IMR-90 (cell line): ENCODE measurements around the gene TRAF7. TPM values are rescaled to one million over a fixed set of nuclear protein-coding genes. Genes with fewer than 3 reads are reported as not detected.

Experiments
- ATAC-seq: fragments of 200-7000 bp; cut with Tn5 transposase; 2 replicates; pipeline ENCODE4 v1.9.1; 2020; ENCODE audit warnings: low read depth, mild to moderate bottlenecking, moderate library complexity
- BruUV-seq: library from RNA; stranded (reverse); fragments of 400-500 nt; replicated peaks from 2 replicates; lab custom pipeline; 2021; lab: Mats Ljungman, UMichigan
- CTCF ChIA-PET: fragments of 300-600 bp; formaldehyde crosslinking; extraction: SDS; loops from one replicate; lab custom pipeline; 2021; ENCODE audit warnings: antibody characterized with exemption; lab: Yijun Ruan, JAX
- POLR2A ChIA-PET: fragments of 300-600 bp; sonication (Branson Sonifier 250); formaldehyde crosslinking; loops from one replicate; lab custom pipeline; 2022; ENCODE audit warnings: antibody characterized with exemption; ENCODE audit not compliant: unreplicated experiment; lab: Charles Lee
- DNase-seq: peaks from one replicate; pipeline ENCODE4 v3.0.0; 2013
- H2AFZ ChIP-seq: replicated peaks from 2 replicates; pipeline ENCODE3; 2013; ENCODE audit warnings: low read length, mild to moderate bottlenecking; ENCODE audit not compliant: poor library complexity
- H2AK5ac ChIP-seq: 2 replicates; pipeline ENCODE4 v1.6.1; 2013; ENCODE audit warnings: low read depth, low read length, inconsistent platforms
- H2AK9ac ChIP-seq: replicated peaks from 2 replicates; pipeline ENCODE3; 2013; ENCODE audit warnings: mild to moderate bottlenecking, low read depth, low read length, moderate library complexity; ENCODE audit not compliant: poor library complexity
- H2BK120ac ChIP-seq: 2 replicates; pipeline ENCODE4 v1.6.1; 2013; ENCODE audit warnings: low read depth, low read length, inconsistent platforms
- H2BK15ac ChIP-seq: 3 replicates; pipeline ENCODE4 v1.6.1; 2013; ENCODE audit warnings: low read depth, low read length, inconsistent platforms
- H2BK20ac ChIP-seq: 2 replicates; pipeline ENCODE4 v1.6.1; 2013; ENCODE audit warnings: low read depth, mild to moderate bottlenecking, inconsistent platforms, low read length, moderate library complexity
- H2BK5ac ChIP-seq: 2 replicates; pipeline ENCODE4 v1.6.1; 2013; ENCODE audit warnings: mild to moderate bottlenecking, low read depth, low read length, inconsistent platforms; ENCODE audit not compliant: poor library complexity, severe bottlenecking
- H3K14ac ChIP-seq: replicated peaks from 2 replicates; pipeline ENCODE4 v1.6.1; 2013; ENCODE audit warnings: low read depth, low read length, inconsistent platforms
- H3K18ac ChIP-seq: 2 replicates; pipeline ENCODE4 v1.6.1; 2013; ENCODE audit warnings: low read depth, low read length, control low read depth
- H3K23ac ChIP-seq: 2 replicates; pipeline ENCODE4 v1.6.1; 2013; ENCODE audit warnings: low read depth, low read length, inconsistent platforms
- H3K27ac ChIP-seq: 2 replicates; pipeline ENCODE4 v1.5.1; 2013; ENCODE audit warnings: mild to moderate bottlenecking, control low read depth, low read length; ENCODE audit not compliant: insufficient read depth
- H3K27me3 ChIP-seq: 2 replicates; pipeline ENCODE4 v1.6.1; 2013; ENCODE audit warnings: low read length; ENCODE audit not compliant: control insufficient read depth, insufficient read depth
- H3K36me3 ChIP-seq: 2 replicates; pipeline ENCODE4 v1.6.1; 2013; ENCODE audit warnings: low read length, mixed read lengths; ENCODE audit not compliant: control insufficient read depth, insufficient read depth
- H3K4ac ChIP-seq: 2 replicates; pipeline ENCODE4 v1.6.1; 2013; ENCODE audit warnings: low read depth, low read length, inconsistent platforms
- H3K4me1 ChIP-seq: 2 replicates; pipeline ENCODE4 v1.6.1; 2013; ENCODE audit warnings: low read length, mixed read lengths; ENCODE audit not compliant: control insufficient read depth, insufficient read depth
- H3K4me2 ChIP-seq: 2 replicates; pipeline ENCODE4 v1.6.1; 2013; ENCODE audit warnings: low read depth, mild to moderate bottlenecking, control low read depth, low read length, moderate library complexity
- H3K4me3 ChIP-seq: 2 replicates; pipeline ENCODE4 v1.5.1; 2013; ENCODE audit warnings: low read depth, mild to moderate bottlenecking, control low read depth, low read length, moderate library complexity; ENCODE audit not compliant: insufficient read depth
- H3K56ac ChIP-seq: 2 replicates; pipeline ENCODE4 v1.6.1; 2013; ENCODE audit warnings: low read length, inconsistent platforms; ENCODE audit not compliant: insufficient read depth; ENCODE audit errors: extremely low read depth
- H3K79me1 ChIP-seq, 2 experiments: 2 replicates each; pipeline ENCODE4 v1.6.1; 2013; ENCODE audit warnings: low read length in 2 of 2, inconsistent platforms in 1 of 2, low read depth in 1 of 2
- H3K9ac ChIP-seq: 2 replicates; pipeline ENCODE4 v1.6.1; 2013; ENCODE audit warnings: low read depth, low read length, control low read depth
- H3K9me1 ChIP-seq: 2 replicates; pipeline ENCODE4 v1.6.1; 2013; ENCODE audit warnings: low read length, inconsistent platforms; ENCODE audit not compliant: insufficient read depth
- H3K9me3 ChIP-seq: 2 replicates; pipeline ENCODE4 v1.6.1; 2013; ENCODE audit warnings: low read length; ENCODE audit not compliant: control insufficient read depth, insufficient read depth
- H4K20me1 ChIP-seq: 2 replicates; pipeline ENCODE4 v1.6.1; 2013; ENCODE audit warnings: low read length, inconsistent platforms; ENCODE audit not compliant: insufficient read depth
- H4K5ac ChIP-seq: 2 replicates; pipeline ENCODE4 v1.6.1; 2013; ENCODE audit warnings: mild to moderate bottlenecking, low read depth, low read length, control low read depth
- H4K8ac ChIP-seq, 2 experiments: 2 replicates each; pipeline ENCODE4 v1.6.1; 2013; ENCODE audit warnings: low read depth in 2 of 2, low read length in 2 of 2, control low read depth in 1 of 2, inconsistent platforms in 1 of 2
- H4K91ac ChIP-seq: 2 replicates; pipeline ENCODE4 v1.6.1; 2013; ENCODE audit warnings: low read depth, low read length, inconsistent platforms; ENCODE audit not compliant: insufficient read depth
- BHLHE40 ChIP-seq: fragments of 150-350 bp; IDR thresholded peaks from 2 replicates; pipeline ENCODE4 v1.6.1; 2016; ENCODE audit warnings: mild to moderate bottlenecking, low read depth, low read length
- CEBPB ChIP-seq: IDR thresholded peaks from 2 replicates; pipeline ENCODE4 v1.6.1; 2012; ENCODE audit warnings: low read depth, low read length, improper control_type of control experiment
- CTCF ChIP-seq: conservative IDR thresholded peaks from 2 replicates; pipeline ENCODE4 v1.5.1; 2012; ENCODE audit warnings: mild to moderate bottlenecking, low read depth, low read length, improper control_type of control experiment
- ELK1 ChIP-seq: fragments of 150-350 bp; IDR thresholded peaks from 2 replicates; pipeline ENCODE4 v1.6.1; 2016; ENCODE audit warnings: low read depth, mild to moderate bottlenecking, low read length, moderate library complexity, borderline replicate concordance
- POLR2A ChIP-seq: IDR thresholded peaks from 2 replicates; pipeline ENCODE4 v1.6.1; 2012; ENCODE audit warnings: mild to moderate bottlenecking, low read depth, low read length
- RCOR1 ChIP-seq: IDR thresholded peaks from 2 replicates; pipeline ENCODE4 v1.6.1; 2012; ENCODE audit warnings: mild to moderate bottlenecking, low read length, improper control_type of control experiment; ENCODE audit not compliant: insufficient replicate concordance
- RFX5 ChIP-seq: IDR thresholded peaks from 2 replicates; pipeline ENCODE4 v1.8.0; 2012; ENCODE audit warnings: low read depth, mild to moderate bottlenecking, low read length, moderate library complexity
- WGBS, 2 experiments: methylation state at CpG; one replicate each; pipeline versions ENCODE4 v1.1.5 to v1.1.7; 2013; ENCODE audit warnings: missing lambda C conversion rate in 2 of 2; ENCODE audit not compliant: insufficient read length in 1 of 2; ENCODE audit errors: extremely low coverage in 2 of 2; 5-methylcytosine and 5-hydroxymethylcytosine counted together
- dilution Hi-C: fragments of 300-500 bp; cut with HindIII; formaldehyde crosslinking; loops from one replicate; pipeline ENCODE4 v1.14.3; 2018; ENCODE audit warnings: low sequenced_read_pairs; ENCODE audit not compliant: unreplicated experiment
- in situ Hi-C: fragments of 300-500 bp; cut with MboI; formaldehyde crosslinking; loops from 3 replicates; pipeline ENCODE4 v1.14.3; 2019; ENCODE audit warnings: low sequenced_read_pairs, inconsistent platforms, mixed read lengths
- intact Hi-C: fragments of 100-400 bp; cut with micrococcal nuclease; formaldehyde crosslinking; loops from 2 replicates; pipeline ENCODE4 v1.10.0; 2022
- polyA plus RNA-seq, 3 experiments: library from polyadenylated mRNA; depleted of rRNA; stranded (reverse); fragments of >200 nt; gene quantifications; 2 replicates each; pipeline ENCODE4 v1.2.3, GENCODE V29; 2012; ENCODE audit warnings: low replicate concordance in 1 of 3
- total RNA-seq: library from RNA; depleted of rRNA; stranded (reverse); fragments of >200 nt; gene quantifications from 2 replicates; pipeline ENCODE4 v1.2.3, GENCODE V29; 2012

The TRAF7 gene
- total and polyA plus RNA-seq, 2 of the 4 experiments (the other 2 are of a cell fraction) = 29.6 to 52.6 TPM

- dilution Hi-C loops (no loop called here), in situ Hi-C loops (no loop called here), intact Hi-C loops (no loop called here)
- Histone ChIP-seq H3K18ac (no peak overlapping the region), H2AFZ (no peak overlapping the region), H3K4me2 (no peak overlapping the region), H3K79me1 (no peaks in the 10 kb centered on the region), H2BK20ac (no peak overlapping the region), H2AK9ac (no peak overlapping the region), H4K5ac (no peak overlapping the region), H3K36me3 (no peaks in the 10 kb centered on the region), H4K8ac (no peak overlapping the region), H2AK5ac (no peak overlapping the region), H3K9me1 (no peaks in the 10 kb centered on the region), H3K9me3 (no peaks in the 10 kb centered on the region), H3K4ac (no peak overlapping the region), H4K20me1 (no peaks in the 10 kb centered on the region), H4K91ac (no peak overlapping the region), H3K56ac (no peak overlapping the region), H2BK5ac (no peak overlapping the region), H3K4me3 (no peak overlapping the region), H2BK120ac (no peak overlapping the region), H3K14ac (no peak overlapping the region), H3K27ac (no peak overlapping the region), H3K23ac (no peak overlapping the region), H3K9ac (no peak overlapping the region), H3K27me3 (peaks cover 27% of the 10 kb centered on the region), H3K4me1 (no peaks in the 10 kb centered on the region), H2BK15ac (no peak overlapping the region)
- no peak for ATAC-seq
- ChIA-PET CTCF (no interaction called here), POLR2A (no interaction called here)
- no peak for TF ChIP-seq CEBPB
- TF ChIP-seq BHLHE40 = no peak
- TF ChIP-seq ELK1 = no peak
- no peak for TF ChIP-seq POLR2A
- TF ChIP-seq RCOR1 = no peak
- no peak for TF ChIP-seq CTCF
- no peak for TF ChIP-seq RFX5
- DNase-seq = no peak
- BruUV-seq = no TSS peak
- 84% methylated on average over 4 of the region's 11 CpGs; no CpG with 5 or more reads in 1 of the 2 experiments for WGBS, 2 experiments
Measured at GRCh38 chr16:2191446-2191706, 35.8 kb downstream of the TRAF7 start.
